GM04504 (cell line): ENCODE data around the gene PHLDB2.

Experiments used
- DNase-seq: peaks from one replicate; pipeline ENCODE4 v3.0.0-alpha.2; 2012; ENCODE audit warnings: low read depth

The PHLDB2 gene

DNA sequence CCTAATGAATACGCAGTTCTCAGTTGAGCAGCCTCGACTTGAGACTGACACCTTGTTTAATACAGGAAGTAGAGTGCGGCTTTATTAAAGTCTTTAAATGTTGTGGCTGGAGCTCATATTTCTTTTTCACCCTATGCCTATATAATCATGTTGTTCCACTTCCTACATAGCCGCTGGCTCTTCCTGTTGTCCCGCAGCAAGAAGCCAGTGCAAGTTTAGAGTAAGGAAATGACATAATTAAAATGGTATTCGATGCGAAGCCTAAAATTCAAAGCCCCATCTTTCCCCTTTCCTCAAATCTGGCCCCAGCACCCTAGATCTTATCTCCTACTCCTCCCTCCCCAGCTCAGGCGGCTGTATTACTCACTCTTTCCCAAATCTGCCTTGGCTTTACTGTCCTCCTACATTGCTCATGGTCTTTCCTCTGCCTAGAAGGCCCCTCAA, 7.5 kb upstream of the PHLDB2 start:
- DNase-seq = peak; percentile 35

DNA sequence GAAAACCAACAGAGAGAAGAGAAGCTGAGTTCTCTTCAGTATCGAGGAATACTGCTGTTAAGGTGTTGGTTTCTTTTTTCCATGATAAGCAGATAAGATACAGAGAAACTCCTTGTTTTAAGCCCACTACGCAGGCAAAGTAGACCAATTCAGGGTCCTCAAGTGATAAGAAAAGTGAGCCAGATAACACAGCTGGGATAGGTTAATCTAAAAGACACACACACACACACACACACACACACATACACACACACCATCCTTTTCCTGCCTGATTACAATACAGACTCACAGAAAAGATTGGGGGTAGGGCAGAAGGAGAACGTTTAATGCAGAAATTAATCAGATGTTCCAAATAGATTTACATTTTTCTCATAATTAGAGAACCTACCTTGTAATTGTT, 6.5 kb upstream of the PHLDB2 start:
- no peak for DNase-seq

DNA sequence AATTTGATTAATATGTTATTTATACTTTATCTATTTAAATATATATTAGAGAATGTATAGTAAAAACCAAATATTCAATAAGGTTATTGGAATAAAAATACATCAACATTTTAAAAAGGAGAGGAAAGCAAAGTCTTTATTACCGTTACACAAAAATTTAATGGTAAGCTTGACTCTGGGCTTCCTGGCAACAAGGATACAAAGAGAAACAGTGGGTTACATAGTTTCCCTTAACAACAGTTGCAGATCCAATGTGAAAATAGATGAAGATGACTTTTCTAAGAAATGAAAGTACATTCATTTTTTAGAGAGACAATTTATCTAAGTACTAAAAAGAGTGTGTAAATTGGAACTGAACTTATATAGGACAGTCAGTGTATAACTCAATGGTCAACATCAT, 6.0 kb upstream of the PHLDB2 start:
- DNase-seq = no peak

DNA sequence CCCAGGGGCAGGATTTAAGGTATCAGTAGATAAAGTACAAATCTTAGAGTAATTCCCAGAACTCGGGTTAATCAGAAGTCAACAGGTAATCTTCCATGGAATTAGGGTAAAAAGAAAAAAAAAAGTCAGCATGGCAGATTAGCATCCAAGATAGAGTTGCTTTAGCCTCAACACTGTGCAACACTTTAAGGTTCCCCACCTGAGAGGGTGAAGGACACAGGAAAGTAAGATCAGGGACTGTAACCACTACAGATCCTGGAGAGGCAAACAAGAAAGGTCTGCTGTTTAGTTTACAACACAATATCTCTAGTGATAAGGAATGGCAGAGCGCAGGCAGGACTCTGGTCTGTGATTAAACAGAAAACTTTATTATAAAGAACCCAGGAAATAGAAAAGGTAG, 4.1 kb upstream of the PHLDB2 start:
- no peak for DNase-seq

DNA sequence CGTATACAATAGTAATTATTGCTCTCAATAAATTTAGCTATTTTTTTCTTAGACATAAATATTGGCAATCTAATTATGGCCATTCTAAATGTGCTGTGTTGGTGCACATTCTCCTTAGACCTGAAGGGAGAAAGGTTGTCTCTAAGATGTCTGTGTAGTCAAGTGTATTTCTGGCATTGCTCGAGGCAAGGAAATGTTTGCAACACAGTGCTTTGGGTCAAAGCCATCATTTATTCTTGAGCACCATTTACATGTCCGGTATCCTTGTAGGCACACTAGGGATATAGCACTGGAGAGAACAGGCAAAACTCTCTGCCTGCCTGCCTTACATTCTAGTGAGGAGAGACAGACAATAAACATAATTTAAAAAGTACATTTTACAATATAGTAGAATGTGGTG, 2.6 kb upstream of the PHLDB2 start:
- no peak for DNase-seq

DNA sequence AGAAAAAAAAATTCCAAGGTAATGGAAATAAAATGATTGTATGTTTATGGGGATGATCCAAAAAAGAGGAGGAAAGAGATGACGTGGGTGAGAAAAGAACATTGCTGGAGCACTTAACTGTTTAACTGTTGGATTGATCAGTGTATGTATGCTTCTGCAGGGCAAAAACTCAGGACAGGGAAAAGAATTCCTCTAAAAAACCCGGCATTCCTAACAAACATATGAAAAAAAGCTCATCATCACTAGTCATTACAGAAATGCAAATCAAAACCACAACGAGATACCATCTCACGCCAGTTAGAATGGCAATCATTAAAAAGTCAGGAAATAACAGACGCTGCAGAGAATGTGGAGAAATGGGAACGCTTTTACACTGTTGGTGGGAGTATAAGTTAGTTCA, 1.6 kb upstream of the PHLDB2 start:
- DNase-seq = no peak

DNA sequence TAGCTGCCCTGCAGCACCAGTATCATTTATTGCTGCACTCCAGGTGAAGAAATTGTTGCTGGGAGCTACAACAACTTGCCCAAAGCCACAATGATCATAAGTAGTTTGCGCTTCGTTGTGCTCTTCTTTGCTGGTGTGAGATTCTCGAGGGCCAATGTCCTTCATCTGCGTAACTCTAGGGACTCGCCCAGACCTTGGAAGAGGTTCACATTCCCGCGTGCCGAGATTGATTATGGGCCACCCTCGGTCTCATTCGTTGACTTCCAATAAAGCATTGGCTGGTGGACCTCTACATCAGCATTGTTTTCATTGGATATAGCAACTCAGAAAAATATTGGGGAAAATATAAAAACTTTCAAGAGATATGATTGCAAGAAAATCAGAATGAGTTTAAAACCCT, 423 bp upstream of the PHLDB2 start:
- no peak for DNase-seq

DNA sequence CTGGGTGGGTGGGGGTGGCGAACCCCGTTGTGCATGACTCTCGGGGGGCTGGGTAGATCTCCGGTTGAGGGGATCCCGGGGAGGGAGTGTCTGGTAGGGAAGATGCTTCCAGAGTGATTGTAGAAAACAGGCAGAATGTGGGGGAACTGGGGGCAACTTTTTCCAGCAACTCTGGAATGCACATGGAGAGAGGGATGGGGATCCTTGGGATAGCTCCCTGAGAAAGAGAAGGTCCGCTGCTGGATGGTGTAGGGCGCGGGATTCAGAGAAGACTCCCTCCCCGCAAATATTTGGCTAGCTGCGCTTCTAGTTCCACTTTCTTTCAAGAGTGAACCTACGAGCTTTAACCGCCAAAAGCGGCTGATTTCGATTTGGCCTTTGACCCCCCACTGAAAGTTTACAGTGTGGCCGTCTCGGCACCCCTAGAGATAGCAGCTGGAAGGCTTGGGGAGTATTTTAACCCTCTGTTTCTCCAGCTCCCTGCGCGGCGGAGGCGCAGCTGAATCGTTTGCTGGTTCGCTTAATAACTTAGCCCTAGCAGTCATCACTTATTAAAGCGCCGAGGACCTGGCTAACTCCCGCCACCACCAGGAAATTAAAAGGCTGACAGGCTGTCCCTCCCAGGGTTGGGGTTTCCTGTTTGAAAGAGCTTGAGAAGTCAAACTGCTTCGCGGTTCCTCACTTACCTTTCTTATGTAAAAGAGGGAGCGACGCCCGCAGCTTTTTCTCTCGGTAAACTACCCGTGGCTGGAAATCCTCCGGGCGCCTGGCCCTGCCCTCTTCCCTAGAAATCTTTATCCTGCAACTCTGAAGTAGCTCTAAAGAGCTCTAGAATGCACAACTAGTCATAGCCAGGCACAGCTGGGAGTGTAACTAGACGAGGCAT, 1.2 kb downstream of the PHLDB2 start:
- peak; percentile 79 for DNase-seq

DNA sequence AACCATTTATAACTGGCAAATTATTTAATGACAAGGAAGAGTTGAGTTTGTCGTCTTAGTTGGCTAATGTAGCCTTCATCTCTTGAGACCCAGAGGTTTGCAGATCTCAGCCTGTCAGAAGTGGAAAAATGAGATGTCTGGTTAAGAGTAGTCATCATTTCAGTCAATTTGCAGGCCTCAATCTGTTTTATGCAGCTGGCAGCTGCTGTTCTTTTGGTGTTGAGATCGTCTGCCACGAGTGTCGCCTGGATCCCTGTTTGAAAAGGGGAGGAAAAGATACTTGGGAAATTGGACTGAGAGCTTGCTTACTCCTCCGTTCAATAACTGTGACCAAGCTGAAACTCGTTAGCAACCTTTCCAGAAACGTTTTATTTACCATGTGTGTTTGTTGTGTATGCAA, 2.3 kb downstream of the PHLDB2 start:
- DNase-seq = no peak

DNA sequence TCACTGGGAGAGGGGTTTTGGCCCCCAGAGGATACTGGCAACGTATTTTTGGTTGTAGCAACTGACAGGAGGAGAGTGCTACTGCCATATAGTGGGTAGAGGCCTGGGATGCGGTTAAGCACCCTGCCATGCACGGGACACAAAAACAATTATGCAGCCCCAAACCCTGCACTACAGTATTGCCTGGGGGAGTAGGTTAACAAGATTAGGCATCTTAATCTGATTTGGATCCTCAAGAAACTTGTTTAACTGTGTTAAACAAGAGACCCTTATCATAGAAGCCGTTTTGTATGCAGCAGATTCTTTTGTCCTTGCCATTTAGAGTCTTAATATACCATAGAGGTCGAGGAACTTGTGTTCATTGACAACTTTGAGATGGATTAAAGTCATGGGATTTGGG, 3.4 kb downstream of the PHLDB2 start:
- DNase-seq = no peak

DNA sequence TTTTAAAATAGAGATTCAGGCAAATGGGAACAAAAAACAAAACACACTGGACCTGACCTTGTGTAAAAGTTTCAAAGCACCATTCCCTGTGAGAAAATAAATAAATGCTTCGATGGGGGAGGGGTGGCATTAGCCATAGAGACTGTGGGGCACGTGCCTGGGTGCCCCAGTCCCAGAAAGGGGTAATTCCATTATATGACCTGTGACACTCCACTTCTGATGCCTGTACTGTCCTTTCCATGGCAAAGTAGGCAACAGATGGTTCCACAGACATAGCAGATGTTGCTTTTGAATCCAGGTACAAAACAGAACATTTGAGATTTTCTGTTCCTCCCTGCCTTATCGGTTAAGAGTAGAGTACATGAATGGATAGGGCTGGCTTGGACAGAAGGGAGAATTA, 3.9 kb downstream of the PHLDB2 start:
- DNase-seq = no peak

DNA sequence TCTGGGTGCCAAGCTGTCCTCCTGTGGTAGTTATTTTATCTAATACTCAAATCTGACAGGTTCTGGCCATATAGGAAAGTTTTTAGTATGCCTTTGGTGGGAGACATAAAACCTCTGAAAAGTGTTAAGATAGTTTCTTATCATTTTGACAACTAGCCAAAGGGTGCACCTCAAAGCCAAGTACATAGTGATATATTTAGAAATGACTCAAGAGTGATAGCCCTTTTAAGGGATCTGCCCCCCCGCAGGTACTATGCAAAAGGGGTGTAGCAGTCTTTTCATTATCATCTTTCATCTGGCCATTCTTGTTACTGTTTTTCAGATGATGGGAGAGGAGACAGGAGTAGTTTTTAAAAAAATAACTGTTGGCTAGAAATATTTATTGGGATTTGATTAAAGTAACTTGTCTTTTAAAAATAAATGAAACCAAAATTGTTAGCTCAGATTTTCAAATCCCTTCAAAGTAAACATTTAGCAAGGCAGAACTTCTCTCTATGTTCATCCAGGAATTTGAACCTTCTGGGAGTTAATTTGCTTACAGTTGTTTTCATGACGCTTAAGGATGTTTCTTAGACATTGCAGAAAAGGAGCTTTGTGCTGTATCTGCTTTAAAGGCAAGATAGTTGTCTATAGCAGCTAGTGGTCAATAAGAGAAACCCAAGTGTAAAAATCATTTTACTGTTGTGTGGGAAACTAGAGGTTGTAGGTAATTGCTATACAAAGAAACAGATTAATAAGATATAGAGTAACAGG, 5.1 kb downstream of the PHLDB2 start:
- no peak for DNase-seq

DNA sequence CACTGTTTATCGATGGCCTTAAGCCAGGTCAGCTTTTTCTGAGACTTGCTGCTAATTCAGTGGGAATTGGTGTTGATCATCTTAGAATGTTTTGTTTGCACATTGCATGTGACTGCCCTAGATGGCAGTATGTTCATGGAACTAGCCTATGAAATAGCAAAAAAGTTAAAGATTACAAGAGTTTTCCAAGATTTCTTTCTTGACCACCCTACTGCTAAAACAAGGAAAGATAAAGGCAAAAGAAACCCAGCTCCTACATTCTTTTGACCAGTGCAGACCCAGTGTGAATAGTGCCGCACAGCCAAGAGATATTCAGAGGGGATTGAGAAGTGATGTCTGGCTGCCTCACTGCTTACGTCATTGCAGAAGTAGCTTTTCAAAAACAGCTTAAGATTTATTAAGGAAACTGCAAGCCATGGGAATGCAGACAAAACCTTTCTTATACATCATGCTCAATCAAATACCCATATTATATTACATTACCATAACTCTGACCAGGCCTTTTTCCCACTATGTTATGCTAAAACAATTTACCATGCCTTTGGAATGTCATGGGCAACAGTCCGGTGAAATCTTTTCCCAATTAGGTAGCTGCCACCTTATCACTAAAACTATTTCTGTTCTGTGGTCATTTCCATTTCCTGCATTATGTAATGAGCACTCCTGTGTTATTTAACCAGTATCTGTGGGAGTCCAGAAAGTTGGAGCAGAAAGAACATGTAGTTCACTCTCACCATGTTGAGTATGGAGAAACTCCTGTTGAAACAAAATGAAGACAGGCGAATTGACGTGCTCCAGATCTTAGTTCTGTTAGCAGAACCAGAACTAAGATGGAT, 6.0 kb downstream of the PHLDB2 start:
- DNase-seq = peak; percentile 32

DNA sequence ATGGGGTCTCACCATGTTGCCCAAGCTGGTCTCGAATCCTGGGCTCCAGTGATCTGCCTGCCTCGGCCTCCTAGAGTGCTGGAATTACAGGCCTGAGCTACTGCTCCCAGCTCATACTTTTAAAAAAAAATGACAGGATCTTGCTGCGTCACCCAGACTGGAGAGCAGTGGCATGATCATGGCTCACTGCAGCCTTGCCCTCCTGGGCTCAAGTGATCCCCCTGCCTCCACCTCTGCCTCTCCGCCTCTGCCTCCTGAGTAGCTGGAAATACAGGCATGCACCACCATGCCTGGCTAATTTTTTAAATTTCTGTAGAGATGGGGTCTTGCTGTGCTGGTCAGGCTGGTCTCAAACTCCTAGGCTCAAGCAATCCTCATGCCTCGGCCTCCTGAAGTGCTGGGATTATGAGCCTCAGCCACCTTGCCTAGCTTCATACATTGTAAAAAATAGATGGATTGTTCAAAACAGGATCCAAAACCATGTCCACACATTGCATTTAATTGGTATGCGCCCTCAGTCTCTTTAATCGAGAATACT, 8.9 kb downstream of the PHLDB2 start:
- no peak for DNase-seq

DNA sequence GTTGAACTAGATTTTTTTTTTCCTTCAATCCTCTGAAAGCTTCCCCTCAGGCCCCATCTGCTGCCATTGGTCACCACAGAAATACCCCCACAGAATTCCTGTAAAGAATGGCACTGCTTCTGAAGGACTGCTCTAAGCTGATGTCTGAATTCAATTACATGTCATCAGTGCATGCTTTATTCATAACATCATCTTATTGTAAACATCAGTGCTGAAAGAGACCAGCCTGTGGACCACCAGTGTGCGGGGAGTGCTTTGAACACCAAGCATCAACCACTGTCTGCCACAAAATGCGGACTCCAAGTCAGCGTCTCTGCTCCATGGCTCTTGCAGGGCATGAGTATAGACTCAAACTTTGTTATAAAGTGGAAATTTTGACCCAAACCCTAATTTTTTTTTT, 11.6 kb downstream of the PHLDB2 start:
- no peak for DNase-seq

DNA sequence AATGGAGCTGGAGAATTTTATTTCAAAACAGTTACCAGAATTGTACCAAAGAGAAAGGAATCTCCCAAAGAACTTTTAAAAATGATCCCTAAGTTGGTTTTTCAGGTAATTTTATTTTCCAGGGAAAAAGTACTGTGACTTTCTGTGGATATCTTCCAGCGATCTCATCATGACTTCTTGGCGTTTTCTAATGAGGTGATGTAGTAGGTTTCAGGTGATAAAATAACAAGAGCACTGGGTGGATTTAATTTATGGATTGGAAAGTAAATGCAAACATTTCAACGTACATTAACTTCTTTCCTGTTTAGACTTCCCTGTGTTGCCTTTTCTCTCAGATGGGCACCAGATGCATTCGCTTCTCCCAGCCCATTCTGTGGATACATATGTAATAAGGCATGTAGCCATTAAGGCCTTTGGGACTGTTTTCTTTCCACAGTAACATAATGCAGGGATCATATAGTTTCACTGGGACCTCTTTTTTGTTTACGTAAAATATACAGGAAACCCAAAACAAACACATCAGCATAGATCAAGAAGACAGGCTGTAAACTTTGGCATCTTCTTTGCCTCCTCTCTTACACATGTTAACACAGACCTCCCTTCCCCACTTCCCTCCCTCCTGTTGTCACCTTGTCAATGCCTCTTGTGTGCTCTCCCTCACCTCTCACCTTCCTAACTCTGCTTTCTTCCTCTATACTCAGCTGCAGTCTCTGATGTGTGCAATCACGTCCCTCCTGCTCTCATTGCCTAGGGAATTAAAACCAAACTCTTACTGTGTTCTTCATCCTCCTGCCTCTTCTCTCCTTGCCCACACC, 13.0 kb downstream of the PHLDB2 start:
- no peak for DNase-seq

DNA sequence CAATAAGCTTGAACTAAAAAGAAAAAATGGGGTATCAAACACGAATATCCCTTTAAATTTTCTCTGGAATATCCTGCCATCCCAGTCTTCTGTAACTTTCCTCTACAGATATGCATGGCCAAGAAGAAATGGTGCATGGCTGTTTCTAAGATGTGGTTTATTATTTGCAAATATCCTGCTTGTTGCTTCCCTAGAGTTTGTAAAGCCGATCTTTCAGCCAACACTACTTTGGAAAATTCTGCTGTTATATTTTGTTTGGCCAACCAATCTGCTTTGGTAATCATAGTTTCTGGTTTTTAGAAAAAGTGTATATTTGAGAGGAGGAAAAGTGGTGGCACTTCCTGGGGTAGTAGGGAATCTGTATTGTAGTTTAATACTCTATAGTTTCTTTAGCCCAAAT, 13.9 kb downstream of the PHLDB2 start:
- DNase-seq = no peak

DNA sequence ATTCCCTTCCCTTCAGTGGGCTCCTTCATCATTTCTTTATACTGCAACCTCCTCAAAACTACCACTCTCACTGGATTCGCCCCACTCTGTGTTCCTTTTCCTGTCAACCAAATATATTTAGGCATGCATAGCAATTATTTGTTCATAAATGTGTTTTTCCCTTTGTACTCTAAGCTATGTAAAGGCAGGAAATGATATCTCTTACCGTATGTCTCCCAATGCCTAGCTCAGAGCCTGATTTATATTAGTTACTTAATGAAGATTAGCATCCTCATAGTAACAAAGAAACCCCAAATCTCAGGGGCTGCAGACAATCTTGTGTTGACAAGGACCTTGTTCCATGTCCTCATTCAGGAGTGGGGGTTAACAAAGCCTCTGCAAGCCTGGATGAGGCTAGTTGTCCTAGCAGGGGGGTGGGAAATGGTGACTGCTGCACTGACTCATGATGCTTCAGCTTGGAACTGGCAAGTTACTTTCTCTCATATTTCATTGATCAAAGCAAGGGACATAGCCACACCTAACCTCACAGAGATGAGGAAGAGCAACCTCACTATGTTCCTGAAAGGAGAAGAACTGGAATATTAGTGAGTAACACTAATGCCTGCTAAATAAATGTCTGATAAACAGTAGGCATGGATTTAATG, 15.2 kb downstream of the PHLDB2 start:
- no peak for DNase-seq

DNA sequence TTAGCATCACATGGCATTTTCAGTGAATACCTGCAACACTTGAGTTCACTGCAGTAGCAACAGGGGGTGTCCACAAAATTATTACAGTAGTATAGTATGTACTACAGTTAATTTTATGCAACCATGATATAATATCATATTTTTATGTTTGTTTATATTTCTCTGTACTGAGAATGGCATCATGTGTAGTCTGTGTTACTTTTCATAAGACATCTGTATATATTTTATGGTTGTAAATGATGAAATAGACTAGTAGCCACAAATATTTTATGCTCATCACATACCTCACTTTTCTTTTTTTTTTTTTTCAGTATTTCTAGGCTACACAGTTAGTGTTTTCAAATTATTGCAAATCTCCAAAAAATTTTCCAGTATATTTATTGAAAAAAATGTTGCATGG, 22.4 kb downstream of the PHLDB2 start:
- DNase-seq = no peak

DNA sequence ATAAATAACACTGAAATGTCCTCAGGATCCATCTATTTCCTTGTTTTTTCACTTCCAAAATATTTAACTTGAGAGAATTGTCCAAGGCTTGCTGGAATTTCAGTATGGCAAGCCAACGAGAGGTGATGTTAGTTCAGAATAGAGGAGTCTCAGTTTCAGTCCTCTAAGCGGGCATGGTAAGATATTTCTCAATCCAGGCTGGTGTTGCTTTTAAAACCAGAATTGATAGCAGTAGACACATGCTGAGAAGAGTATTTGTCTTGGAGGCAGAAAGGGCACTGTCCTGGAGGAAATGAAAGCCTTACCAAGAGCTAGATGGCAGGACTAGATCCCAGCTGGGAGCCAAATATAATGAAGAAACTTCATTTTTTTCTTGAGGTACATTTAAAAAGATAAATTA, 23.1 kb downstream of the PHLDB2 start:
- no peak for DNase-seq

DNA sequence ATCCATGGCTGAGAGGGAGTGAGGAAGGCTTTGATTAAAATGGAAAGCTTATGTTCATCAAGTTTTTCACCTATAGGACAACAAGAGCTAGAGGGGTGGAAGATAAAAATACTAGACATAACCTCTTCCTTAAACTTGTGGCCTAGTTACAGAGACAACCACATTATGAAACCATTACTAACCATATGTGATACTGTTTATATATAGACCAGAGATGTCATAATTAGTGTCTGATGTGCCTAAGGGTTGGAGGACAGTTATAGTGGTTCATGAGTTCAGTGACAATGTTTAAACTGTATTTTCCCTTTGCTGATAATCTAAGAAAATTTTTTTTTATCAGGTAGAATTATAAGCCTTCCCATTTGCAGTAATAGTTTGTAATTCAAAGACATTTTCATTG, 23.7 kb downstream of the PHLDB2 start:
- DNase-seq = no peak
